K562 (cell line): ENCODE measurements around the gene EGFR. TPM values are rescaled to one million over a fixed set of nuclear protein-coding genes. Genes with fewer than 3 reads are reported as not detected.

Experiments used
- MGA ChIP-seq: fragments of 450-650 bp; IDR thresholded peaks from 2 replicates; pipeline ENCODE4 v1.6.1; 2016; ENCODE audit warnings: mild to moderate bottlenecking, moderate library complexity
- polyA plus RNA-seq, 8 experiments: library from polyadenylated mRNA; depleted of rRNA in 4 of 8; stranded (reverse) in 5 of 8; unstranded in 3 of 8; fragments of >200 nt; fragmentation: Nextera tagmentation in 2 of 8; fragmentation: Illumina TruSeq in 1 of 8; extraction: Ambion mirVana in 2 of 8; extraction: Trizol in 1 of 8; gene quantifications; 2 replicates each; pipeline versions ENCODE4 v1.2.1 to v1.2.3, GENCODE V29; 2011 to 2014; ENCODE audit warnings: inconsistent platforms in 1 of 8, missing spikeins in 1 of 8
- total RNA-seq, 7 experiments: library from RNA; depleted of rRNA in 6 of 7; stranded (reverse); fragments of >200 nt in 6 of 7; fragmentation: Illumina TruSeq in 2 of 7; extraction: Trizol in 2 of 7; gene quantifications; 2 replicates each; pipeline versions ENCODE4 v1.2.1 to v1.2.3, GENCODE V29; 2011 to 2021; ENCODE audit warnings: low replicate concordance in 1 of 7

Gene EGFR
- total and polyA plus RNA-seq, 9 of the 15 experiments (the other 6 are each of a cell fraction or from before 2014, with no cell fraction given): 0.13 TPM; not detected in 8

DNA sequence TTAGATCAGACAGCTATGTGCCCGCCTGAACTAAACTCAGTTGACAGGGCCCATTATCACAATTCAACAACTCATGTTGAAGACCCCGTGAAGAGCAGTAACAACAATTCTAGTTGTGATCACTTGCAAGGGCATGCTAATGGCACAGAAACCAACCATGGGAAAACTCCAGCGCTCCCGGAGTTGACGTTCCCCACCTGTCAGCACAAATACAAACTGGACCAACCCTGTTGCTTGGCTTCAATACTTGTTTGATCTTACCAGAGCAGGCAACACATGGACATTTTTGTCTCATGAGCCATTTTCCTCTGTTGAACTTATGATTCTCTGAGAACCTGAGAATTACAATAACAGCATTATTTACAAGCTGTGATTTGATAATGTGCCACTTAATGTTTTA lies 227.4 kb downstream of the EGFR start (continued):
- TF ChIP-seq MGA: no peak
